HG02884 (cell line): ENCODE data around the gene CACNA1H.

Experiments
- ATAC-seq: cut with Tn5 transposase; IDR thresholded peaks from one replicate; pipeline ENCODE4 v1.9.1; 2021; ENCODE audit warnings: mild to moderate bottlenecking, moderate library complexity; ENCODE audit not compliant: unreplicated experiment

CACNA1H gene

DNA sequence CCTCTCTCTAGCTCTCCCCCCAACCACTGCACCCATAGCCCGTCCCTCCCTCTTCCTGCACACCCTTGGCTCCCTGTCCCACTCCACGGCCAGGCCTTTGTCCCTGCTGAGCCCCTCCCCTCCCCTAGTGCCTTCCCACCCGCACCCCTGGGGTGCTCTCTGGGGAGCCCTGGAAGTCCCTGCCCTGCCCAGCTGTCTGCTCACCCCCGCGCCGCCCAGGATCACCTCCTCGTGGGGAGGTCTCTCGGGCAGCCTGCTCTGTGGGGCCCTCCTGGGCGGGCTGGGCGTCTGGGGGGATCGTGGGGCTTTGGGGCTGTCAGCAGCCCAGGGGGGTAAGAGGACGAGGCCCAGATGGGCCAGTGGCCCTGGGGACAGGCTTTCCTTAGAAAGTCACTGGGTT is 18.1 kb downstream of the CACNA1H start:
- no peak for ATAC-seq

DNA sequence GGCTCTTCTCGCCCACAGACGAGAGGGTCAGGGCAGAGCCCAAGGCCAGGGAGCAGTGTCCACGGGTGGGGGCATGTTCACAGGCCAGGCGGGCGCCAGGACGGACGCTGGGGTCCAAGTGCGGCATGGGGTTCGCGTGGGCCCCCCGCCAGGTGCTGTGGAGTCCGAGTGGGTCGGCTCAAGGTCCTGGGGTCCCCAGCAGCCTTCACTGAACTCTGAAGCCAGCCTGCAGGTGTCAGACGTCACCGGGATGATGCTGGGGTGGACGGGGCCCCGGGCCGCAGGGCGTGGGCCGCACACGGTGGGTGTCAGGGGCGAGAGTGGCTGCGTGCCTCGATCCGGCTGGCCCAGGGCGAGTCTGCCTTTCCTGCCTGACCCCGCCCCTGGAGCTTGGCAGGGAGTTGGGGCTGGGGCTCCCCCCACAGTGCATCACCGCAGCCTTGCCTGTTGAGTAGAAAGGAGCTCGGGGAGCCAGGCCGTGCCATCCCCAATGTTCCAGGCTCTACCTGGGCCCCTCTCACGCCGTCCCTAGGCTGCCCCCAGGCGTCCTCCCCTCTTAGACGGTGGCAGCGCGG is 19.0 kb downstream of the CACNA1H start:
- ATAC-seq = no peak

DNA sequence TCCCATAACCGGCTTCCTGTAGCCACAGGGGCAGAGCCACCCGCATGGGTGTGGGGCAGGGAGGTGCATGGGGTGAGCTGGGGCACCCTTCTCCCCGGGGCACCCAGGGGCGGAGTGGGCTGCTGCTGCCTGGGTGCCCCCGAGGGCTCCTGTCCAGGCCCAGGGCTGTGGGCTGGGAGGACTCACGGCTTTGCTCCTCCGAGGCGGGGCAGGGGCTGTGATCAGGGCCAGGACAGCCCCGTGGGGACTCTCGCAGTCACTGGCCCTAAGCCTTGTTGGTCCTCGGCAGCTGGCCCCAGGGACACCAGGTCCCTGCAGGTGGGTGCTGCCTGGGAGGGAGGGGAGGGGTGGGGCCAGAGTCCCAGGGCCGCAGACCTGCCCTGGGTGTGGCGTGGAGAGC is 19.7 kb downstream of the CACNA1H start:
- ATAC-seq = no peak

DNA sequence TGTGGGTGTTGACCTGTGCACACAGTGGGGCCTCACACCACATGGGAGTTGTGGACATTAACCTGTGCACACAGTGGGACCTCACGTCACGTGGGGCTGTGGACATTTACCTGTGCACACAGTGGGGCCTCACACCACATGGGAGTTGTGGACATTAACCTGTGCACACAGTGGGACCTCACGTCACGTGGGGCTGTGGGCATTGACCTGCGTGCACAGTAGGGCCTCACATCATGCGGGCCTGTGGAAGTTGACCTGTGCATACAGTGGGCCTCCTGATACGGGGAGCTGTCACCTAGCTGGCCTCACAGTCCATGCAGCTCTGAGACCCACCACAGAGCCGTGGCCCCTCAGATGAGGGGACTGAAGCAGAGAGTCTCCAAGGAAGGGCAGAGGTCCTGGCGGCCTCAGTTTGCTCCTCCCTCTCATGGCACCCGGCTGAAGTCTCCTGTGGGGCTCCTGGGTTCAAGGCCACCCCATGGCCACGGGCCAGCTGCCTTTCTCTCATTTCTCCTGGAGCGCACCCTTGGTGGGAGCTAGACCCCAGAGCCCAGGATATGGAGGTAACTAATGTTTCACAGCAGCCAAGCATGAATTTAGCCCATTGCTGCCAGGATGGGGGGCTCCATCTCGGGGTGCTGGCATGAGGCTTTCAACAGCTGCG is 21.0 kb downstream of the CACNA1H start:
- ATAC-seq = no peak

DNA sequence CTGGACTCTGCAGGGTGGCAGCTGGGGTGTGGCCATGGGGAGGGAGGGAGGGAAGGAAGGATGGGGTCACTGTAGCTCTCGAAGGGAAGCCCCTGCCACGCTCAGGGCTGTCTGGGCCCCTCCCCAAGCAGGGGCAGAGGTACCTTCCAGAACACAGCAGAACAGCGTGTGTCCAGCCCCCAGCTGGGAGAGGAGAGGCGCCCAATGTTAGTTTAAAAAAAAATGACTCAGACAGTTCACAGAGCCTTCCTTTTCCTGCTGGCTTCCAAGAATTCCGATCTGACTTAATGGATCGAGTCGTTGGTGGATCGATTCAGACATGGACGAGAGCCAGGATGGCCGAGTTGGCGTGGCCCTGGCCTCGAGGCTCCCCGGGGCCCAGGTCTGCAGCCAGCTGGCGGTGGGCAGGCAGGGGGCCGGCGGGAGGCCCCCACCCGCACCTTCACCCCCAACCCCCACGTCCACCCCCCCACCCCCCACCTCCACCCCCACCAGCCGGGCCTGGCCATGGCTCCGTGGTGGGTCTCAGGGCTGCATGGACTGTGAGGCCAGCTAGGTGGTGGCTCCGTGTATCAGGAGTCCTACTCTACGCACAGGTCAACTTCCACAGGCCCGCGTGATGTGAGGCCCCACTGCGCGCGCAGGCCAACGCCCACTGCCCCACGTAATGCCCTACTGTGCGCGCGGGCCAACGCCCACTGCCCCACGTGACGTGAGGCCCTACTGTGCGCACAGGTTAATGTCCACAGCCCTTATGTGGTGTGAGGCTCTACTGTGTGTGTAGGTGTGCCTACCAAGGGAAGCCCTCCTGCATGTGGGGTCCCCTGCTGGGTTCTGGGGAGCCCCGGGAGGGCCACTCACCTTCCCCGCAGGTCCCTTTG is 21.8 kb downstream of the CACNA1H start:
- ATAC-seq = no peak

DNA sequence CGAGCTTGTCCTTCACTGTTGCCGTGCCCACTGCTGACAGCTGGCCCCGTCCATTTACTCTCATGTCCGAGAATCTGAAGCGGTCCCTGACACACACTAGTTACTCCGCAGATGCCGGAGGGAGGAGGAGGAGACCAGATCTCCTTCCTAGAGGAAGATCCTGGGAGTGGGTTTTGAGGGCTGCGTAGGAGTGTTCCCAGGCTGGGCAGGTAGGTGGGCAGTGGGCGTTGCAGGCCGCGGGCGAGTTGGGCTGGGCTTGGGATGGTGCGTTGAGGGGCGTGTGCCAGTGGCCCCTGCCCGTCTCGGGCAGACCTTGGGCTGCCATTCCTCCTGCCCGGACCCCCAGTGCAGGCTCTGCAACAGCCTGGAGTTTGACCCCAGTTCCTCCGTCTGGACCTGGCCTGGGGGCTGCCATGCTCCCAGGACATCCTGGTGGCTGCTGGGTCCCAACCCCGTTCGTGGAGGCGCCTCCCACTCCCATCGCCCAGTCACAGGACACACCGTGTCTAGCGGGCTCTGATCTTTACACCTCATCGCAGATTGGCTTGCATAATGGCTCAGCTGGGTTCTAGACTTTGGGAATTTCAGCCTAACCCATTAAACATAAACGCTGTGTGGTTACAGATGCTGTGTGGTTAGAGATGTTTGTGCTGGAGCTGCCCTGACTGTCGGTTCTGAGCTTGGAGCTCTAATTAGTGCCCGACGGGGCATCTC is 22.8 kb downstream of the CACNA1H start:
- ATAC-seq = no peak

DNA sequence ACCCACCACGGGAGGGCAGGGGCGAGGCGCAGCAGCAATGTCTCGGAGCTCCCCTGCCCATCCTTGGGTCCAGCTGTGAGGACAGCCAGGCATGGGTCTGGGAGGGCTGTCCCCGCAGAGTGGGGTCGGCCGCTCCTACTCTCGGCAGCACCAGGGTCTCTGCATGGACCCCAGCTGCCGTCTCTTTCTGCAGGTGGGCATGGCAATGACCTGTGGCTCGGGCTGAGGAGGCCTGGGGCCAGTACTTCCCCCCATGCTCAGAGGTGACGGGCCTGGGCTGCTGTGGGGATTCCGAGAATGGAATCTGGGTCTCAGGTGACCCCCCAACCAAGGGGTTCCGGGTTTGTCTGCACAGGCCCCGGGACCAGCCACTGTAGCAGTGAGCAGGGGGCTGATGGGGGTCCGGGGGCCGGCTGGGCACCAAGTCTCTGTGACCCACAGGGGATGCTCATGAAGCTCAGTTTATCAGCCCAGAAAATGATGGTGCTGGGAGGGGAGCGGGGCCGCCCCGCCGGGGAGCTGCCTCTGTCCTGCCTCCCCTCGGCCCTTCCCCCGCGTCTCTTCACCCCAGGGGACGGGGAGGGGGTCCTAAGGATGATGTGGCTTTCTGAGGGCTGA is 23.5 kb downstream of the CACNA1H start:
- ATAC-seq = no peak

DNA sequence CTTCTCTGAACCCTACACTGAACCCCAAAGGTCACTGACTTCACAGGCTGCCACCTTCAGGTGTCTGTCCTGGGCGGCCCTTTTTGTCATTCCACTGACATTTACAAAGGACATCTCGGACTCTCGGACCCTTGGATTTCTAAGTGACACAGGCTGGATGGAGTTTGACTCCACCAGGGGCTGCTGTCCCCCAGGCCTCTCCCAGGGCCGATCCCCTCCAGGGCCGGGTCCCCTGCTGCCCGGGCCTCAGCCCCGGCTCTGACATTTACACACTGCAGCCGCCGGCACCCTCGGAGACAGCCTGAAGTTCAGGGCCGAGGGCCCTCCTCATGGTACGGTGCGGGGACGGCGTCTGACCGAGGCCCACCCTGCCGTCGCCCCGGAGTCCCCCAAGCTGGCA is 24.1 kb downstream of the CACNA1H start:
- no peak for ATAC-seq

DNA sequence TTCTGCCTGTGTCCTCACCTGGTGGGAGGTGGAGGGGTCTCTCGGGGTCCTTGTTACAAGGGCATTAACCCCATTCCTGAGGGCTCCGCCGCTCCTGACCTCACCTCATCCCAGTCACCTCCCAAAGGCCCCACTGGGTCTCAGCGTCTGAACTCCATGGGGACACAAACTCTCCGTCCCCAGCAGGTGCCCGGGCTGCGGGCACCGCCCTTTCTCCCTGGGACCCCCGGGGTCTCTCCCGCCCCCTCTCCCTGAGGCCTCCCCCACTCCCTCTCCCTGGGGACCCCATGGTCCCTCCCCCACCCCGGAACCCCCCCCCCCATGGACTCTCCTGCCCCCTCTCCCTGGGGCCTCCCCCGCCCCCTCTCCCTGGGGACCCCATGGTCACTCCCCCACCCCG is 24.8 kb downstream of the CACNA1H start:
- no peak for ATAC-seq

DNA sequence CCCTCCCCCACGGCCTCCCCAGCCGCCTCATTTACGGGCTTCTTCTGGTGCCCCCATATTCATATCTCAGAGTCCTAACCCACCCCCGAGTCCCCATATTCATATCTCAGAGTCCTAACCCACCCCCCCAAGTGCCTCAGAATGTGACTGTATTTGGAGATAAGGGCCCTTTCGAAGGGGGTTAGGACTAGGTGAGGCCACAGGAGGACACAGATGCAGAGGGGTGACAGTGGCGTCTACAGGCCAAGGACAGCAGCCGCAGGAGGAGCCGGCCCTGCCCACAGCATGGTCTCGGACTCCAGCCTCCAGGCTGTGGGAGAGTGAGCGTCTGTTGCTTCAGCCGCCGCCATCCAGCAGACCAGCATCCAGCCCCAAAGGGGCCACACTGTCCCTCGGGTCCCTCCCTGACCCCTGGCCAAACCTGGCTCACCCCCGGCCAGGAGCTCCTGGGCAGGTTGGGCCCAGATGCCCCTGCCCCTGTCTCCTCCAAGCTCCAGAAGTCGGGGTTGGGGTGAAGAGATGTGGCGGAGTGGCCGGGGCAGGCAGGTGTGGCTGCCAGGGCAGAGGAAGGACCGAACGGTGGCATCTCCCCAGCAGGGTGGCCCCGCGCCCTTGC is 25.5 kb downstream of the CACNA1H start:
- no peak for ATAC-seq

DNA sequence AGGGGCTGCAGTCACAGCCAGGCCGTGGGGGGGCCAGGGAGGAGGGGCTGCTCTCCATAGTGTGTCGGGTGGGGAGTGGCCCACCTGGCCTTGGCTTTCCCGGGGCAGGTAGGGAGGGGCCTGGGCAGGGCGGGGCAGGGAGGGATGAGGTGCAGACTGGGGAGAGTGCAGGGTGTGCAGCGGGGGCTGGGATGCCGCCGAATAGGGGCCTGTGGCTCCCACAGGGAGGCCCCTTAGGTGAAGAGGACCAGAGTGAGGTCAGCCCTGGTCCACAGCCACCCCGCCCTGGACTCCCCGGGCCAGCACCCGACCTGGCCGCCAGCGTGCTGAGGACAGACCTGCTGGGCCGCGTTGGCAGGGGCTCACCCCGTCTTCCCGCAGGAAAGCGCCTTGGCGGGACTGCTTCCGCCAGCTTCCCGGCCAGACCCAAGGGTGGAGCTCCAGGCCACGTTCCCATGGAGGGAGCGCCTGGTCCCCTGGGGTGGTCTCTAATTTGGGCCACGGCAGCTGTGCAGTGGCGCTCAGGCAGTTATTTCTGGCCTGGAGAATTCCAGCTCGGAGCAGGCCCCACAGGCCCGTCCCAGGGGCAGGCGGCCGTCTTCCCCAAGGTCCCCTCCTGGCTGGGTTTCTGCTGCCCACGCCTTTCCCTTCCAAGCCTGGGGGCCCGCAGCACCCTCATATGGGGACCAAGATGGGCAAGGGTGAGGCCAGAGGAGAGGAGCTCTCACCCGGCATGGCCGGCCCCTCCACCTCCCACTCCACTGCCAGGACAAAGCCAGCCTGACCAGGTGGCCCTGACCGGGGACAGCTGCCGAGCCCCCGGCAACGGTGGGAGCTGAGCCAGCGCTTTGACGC is 27.9 kb downstream of the CACNA1H start:
- ATAC-seq = no peak

DNA sequence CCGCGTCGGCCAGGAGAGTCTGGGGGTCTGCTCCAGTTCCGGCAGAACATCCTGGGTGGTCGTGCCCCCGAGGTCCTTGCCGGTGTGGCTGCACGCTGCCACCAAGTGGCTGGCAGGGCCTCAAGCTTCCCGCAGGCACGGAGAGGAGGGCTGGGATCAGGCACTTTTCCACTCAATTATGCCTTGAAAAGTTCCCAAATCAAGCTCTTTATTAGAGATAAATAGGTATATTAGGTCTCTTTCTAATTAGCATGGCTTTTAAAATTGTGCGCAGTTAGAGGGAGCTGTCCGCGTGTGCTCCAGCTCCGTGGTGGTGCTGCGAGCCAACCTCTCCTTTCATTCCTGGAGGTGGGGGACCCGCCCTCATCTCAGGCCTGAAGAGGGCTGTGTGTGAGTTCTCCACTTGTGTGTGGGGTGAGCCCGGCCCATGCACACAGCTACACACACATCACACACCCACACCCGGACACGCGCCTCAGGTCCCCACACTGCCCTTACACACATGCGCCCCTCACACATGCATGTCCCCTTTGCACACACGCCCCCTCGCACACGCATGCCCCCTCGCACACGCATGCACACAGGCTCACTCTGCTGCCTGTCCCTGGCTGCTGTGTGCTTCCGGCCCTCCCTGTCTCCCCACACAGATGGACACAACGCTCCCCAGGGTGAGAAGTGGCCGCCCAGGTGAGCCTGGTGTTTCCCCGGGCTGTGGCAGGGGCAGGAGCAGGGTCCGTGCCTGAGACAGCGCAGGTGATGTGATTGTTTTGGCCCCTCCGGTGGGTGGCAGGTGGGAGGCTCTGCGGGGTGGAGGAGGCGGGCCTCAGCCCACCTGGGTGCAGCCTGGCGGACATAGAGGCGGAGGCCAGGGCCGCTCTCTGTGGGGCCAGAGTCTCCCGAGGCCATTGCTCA is 28.8 kb downstream of the CACNA1H start:
- no peak for ATAC-seq

DNA sequence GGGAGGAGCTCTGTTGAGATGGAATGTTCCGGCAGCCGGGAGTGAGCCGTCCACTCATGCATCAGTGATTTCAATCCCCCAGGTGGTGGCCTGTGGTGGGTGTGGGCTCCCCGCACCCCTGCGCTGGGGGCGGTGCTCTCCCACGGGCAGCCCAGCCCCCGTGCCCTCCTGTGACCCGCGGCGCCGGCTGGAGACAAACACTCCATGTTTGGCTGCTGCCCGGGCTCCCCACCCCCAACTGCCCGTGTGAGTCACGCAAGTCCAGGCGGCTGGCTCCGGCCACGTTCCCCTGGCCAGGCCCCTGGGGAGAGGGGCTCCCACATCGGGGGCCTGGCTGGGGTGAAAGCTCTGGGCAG is 29.4 kb downstream of the CACNA1H start:
- no peak for ATAC-seq

DNA sequence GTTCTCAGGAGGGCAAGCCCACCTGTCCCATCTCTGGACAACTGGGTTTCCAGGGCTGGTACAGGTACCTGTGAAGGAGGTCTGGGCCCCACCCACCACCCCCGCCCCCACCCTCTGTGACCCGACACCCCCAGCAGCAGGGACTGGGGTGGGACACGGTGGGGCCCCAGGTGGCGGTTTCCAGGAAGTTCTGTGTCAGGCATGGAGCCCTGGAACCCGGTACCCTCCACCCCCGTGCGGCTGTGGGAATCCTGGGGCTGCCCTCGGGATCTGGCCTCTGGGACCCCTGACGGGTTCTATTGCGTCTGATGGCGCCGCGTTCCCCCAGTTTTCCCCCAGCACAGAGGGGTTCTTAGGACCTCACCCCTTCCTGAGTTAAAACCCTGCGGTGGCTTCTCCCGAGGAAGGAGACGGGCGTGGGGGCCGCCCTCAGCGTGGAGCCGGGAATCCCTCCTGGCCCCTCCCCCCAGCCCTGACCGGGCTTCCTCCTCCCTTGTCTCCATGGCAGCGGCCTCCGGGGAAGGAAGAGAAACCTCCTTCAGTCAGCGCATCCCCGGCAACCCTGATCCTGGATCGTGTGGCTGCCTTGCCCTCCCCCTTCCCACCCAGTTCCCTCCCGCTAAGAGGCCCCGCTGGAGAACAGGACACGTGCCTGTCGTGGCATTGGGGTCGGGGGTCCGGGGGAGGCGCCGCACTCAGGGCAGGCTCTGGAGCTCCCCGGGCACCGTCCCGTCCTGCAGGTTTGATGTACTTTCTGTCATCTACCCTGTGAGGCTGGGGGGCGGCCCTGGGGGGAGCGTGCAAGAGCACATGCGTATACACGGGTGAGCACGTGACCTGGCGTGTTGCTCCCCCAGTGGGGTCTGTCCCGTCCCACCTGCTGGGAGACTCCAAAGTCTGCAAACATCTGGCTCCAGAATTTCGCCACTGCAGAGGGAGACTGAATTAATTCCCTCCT is 30.3 kb downstream of the CACNA1H start:
- no peak for ATAC-seq

DNA sequence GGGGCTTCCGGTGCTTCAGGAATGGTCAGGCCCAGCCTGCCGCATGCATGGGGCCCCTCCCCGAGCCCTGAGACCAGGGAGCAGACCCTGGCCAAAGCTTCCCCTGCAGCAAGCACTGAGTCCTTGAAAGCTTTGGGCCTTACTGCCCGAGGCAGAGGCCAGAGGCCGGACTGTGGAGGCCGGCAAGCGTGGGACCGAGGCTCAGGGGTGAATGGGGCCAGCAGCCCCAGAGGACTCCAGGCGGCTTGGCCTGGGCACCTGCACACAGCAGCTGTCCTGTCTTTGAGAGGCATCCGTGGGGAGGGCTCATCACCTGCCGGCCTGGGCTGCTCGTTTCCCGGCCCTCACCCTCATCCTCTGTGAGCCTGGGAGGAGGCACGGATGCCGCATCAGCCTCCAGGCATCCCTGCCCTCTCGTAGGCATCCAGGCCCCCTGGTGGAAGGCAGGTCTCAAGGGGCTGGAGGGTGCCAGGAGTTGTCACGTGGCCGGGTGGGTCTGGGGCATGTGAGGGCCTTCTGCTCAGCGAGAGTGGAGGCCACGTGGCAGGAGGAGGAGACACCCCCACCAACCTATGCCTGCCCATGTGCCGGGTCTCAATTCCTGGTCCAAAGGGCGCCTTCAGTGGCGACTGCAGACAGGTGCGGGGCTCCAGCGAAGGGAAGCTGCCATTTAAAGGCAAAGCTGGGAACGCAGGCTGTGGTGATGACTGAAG is 31.4 kb downstream of the CACNA1H start:
- ATAC-seq = no peak

DNA sequence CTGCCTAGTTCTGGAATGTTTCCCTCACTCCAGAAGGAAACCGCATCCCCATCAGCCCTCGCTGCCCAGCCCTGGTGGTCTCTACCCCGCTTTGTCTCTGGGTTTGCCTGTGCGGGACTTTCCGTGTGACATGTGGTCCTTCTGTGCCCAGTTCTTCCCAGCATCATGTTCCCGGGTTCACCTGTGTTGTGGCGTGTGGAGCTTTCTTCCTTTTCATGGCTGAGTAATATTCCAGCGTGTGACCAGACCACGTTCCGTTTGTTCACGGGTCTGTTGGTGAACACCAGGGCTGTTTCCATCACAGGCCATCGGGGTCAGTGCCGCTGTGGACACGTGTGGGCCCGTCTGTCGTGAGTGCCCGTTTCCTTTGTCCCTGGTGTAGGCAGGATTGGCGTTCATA is 32.1 kb downstream of the CACNA1H start:
- ATAC-seq = no peak
